Liver (tissue), 9 donors: ENCODE results near the gene STIM1. TPM values are rescaled to one million over a fixed set of nuclear protein-coding genes. Genes with fewer than 3 reads are reported as not detected.

Experiments
- DNase-seq: peaks from one replicate; pipeline ENCODE4 v3.0.0-alpha.2; 2017; ENCODE audit warnings: low spot score
- H3K27ac ChIP-seq, 2 donors: one replicate each; pipeline ENCODE4 v1.7.0; 2013; ENCODE audit warnings: inconsistent platforms in 2 of 2, low read length in 2 of 2, control low read depth in 1 of 2, low read depth in 1 of 2, mild to moderate bottlenecking in 1 of 2
- H3K27me3 ChIP-seq, 4 donors: one replicate each; pipeline versions ENCODE4 v1.6.1 to v1.7.0; 2013; ENCODE audit warnings: low read length in 3 of 4, inconsistent platforms in 1 of 4, mild to moderate bottlenecking in 1 of 4, moderate library complexity in 1 of 4; ENCODE audit not compliant: control insufficient read depth in 4 of 4, insufficient read depth in 4 of 4
- H3K36me3 ChIP-seq, 4 donors: one replicate each; pipeline versions ENCODE4 v1.6.1 to v1.7.0; 2013; ENCODE audit warnings: low read length in 3 of 4, mild to moderate bottlenecking in 3 of 4, low read depth in 1 of 4, moderate library complexity in 1 of 4; ENCODE audit not compliant: control insufficient read depth in 4 of 4, insufficient read depth in 3 of 4
- H3K4me1 ChIP-seq, 4 donors: one replicate each; pipeline versions ENCODE4 v1.6.1 to v1.7.0; 2013; ENCODE audit warnings: low read length in 3 of 4, mild to moderate bottlenecking in 3 of 4, moderate library complexity in 1 of 4; ENCODE audit not compliant: control insufficient read depth in 4 of 4, insufficient read depth in 4 of 4
- H3K4me3 ChIP-seq, 3 donors: one replicate each; pipeline versions ENCODE4 v1.6.1 to v1.7.0; 2013; ENCODE audit warnings: low read length in 3 of 3, control low read depth in 1 of 3, low read depth in 1 of 3, mild to moderate bottlenecking in 1 of 3
- H3K9ac ChIP-seq, 2 donors: one replicate each; pipeline ENCODE4 v1.7.0; 2013; ENCODE audit warnings: low read length in 2 of 2, mild to moderate bottlenecking in 2 of 2, moderate library complexity in 2 of 2, control low read depth in 1 of 2, low read depth in 1 of 2
- H3K9me3 ChIP-seq, 4 donors: one replicate each; pipeline versions ENCODE4 v1.6.1 to v1.7.0; 2013; ENCODE audit warnings: low read length in 3 of 4; ENCODE audit not compliant: control insufficient read depth in 4 of 4
- ATF3 ChIP-seq: IDR thresholded peaks from 2 replicates; pipeline ENCODE4 v1.6.1; 2016; ENCODE audit warnings: antibody characterized with exemption
- CTCF ChIP-seq: fragments of 150-350 bp; IDR thresholded peaks from 2 replicates; pipeline ENCODE4 v1.5.1; 2017; ENCODE audit warnings: improper control_type of control experiment, low read depth, low read length; ENCODE audit not compliant: missing input control
- FOXA2 ChIP-seq: IDR thresholded peaks from 2 replicates; pipeline ENCODE4 v1.6.1; 2016; ENCODE audit warnings: antibody characterized with exemption
- GABPA ChIP-seq, 2 donors: IDR thresholded peaks in 1 of 2; conservative IDR thresholded peaks in 1 of 2; 2 replicates each; pipeline ENCODE4 v1.6.1; 2016; ENCODE audit warnings: antibody characterized with exemption in 2 of 2, mild to moderate bottlenecking in 1 of 2, moderate library complexity in 1 of 2
- HNF4A ChIP-seq, 2 donors: conservative IDR thresholded peaks; 2 replicates each; pipeline ENCODE4 v1.6.1; 2016; ENCODE audit warnings: antibody characterized with exemption in 2 of 2, mild to moderate bottlenecking in 2 of 2
- HNF4G ChIP-seq: IDR thresholded peaks from 2 replicates; pipeline ENCODE4 v1.6.1; 2016; ENCODE audit warnings: antibody characterized with exemption
- NR2F2 ChIP-seq: IDR thresholded peaks from 2 replicates; pipeline ENCODE4 v1.6.1; 2016; ENCODE audit warnings: antibody characterized with exemption
- REST ChIP-seq: IDR thresholded peaks from 2 replicates; pipeline ENCODE4 v1.6.1; 2016; ENCODE audit warnings: antibody characterized with exemption, mild to moderate bottlenecking
- SP1 ChIP-seq: IDR thresholded peaks from 2 replicates; pipeline ENCODE4 v1.6.1; 2018; ENCODE audit warnings: antibody characterized with exemption, mild to moderate bottlenecking
- TAF1 ChIP-seq: conservative IDR thresholded peaks from 2 replicates; pipeline ENCODE4 v1.6.1; 2016; ENCODE audit warnings: antibody characterized with exemption, mild to moderate bottlenecking
- ZBTB33 ChIP-seq: IDR thresholded peaks from 2 replicates; pipeline ENCODE4 v1.6.1; 2016; ENCODE audit warnings: antibody characterized with exemption
- WGBS: extraction: QIAGEN DNeasy Blood & Tissue Kit; methylation state at CpG from one replicate; pipeline ENCODE4 v1.1.7; 2013; 5-methylcytosine and 5-hydroxymethylcytosine counted together
- polyA plus RNA-seq, 2 donors: library from polyadenylated mRNA; stranded (reverse) in 1 of 2; unstranded in 1 of 2; fragments of 200-250 nt in 1 of 2; fragments of >200 nt in 1 of 2; fragmentation: Nextera tagmentation in 1 of 2; extraction: Ambion mirVana in 1 of 2; gene quantifications; one replicate each; pipeline versions ENCODE4 v1.2.1 to v1.2.3, GENCODE V29; 2013 to 2015
- total RNA-seq, 2 donors: library from RNA; depleted of rRNA; stranded (reverse); fragments of >200 nt; gene quantifications; one replicate each; pipeline ENCODE4 v1.2.3, GENCODE V29; 2014
- donor health status: healthy.
- donor health status: healthy.
- donor health status: healthy.
- donor health status: healthy.
- donor health status: healthy.

Gene STIM1
- total and polyA plus RNA-seq, 4 donors = 19.7 to 42.9 (median 25.1) TPM

GRCh38 chr11:3815845-3816244, 39.6 kb upstream of the STIM1 start:
- no peaks in the 10 kb centered on the region for H3K4me1 ChIP-seq
- DNase-seq = no peak
- H3K4me3 ChIP-seq = no peak overlapping the region
- H3K27me3 ChIP-seq = no peaks in the 10 kb centered on the region
- no peak for TF ChIP-seq ATF3
- TF ChIP-seq HNF4A (conservative IDR thresholded peaks at IDR 0.05) = no peak
- no peak for TF ChIP-seq HNF4G
- TF ChIP-seq CTCF = no peak
- no peak for TF ChIP-seq FOXA2
- TF ChIP-seq REST = no peak
- no peak for TF ChIP-seq GABPA (IDR thresholded peaks at IDR 0.05 in 1 of 2, conservative IDR thresholded peaks at IDR 0.05 in 1 of 2)
- TF ChIP-seq NR2F2 = no peak
- peaks cover 0 to 1% (median 0%) of the 10 kb centered on the region in 4 donors for H3K36me3 ChIP-seq
- H3K9ac ChIP-seq = no peak overlapping the region
- H3K27ac ChIP-seq = no peak overlapping the region
- no peaks in the 10 kb centered on the region for H3K9me3 ChIP-seq
- WGBS = 90% methylated on average over 4 of the region's 4 CpGs

GRCh38 chr11:3816673-3817072, 38.8 kb upstream of the STIM1 start:
- Histone ChIP-seq H3K27me3 (no peaks in the 10 kb centered on the region), H3K36me3 (peaks cover 0 to 3% (median 0%) of the 10 kb centered on the region in 4 donors), H3K9ac (no peak overlapping the region), H3K4me3 (no peak overlapping the region), H3K4me1 (no peaks in the 10 kb centered on the region), H3K27ac (no peak overlapping the region), H3K9me3 (no peaks in the 10 kb centered on the region)
- DNase-seq = no peak
- WGBS = 91% methylated on average over 2 of the region's 2 CpGs
- TF ChIP-seq NR2F2 (no peak), ZBTB33 (no peak), TAF1 (no peak), SP1 (no peak)
